Retinal pigment epithelial cell (primary cell): ENCODE measurements around the gene PSMD12.
A peak's percentile ranks its signal among the peaks of the same experiment; 100 is the strongest.
"Not testable (repeated sequence)": the region's sequence is repeated elsewhere in the genome, so short reads cannot be mapped to it uniquely, and the experiment has no call there.

Experiments
- DNase-seq: peaks from one replicate; pipeline ENCODE4 v3.0.0-alpha.2; 2010; ENCODE audit warnings: low read depth
- H3K4me3 ChIP-seq: 2 replicates; pipeline ENCODE4 v1.5.1; 2011; ENCODE audit warnings: mild to moderate bottlenecking, low read length, control low read depth, moderate library complexity
- TF ChIP-seq, protein P1 (sequence below): conservative IDR thresholded peaks from 2 replicates; pipeline ENCODE4 v1.5.1; 2011; ENCODE audit warnings: low read depth, low read length, control low read depth, inconsistent platforms

PSMD12 gene

DNA sequence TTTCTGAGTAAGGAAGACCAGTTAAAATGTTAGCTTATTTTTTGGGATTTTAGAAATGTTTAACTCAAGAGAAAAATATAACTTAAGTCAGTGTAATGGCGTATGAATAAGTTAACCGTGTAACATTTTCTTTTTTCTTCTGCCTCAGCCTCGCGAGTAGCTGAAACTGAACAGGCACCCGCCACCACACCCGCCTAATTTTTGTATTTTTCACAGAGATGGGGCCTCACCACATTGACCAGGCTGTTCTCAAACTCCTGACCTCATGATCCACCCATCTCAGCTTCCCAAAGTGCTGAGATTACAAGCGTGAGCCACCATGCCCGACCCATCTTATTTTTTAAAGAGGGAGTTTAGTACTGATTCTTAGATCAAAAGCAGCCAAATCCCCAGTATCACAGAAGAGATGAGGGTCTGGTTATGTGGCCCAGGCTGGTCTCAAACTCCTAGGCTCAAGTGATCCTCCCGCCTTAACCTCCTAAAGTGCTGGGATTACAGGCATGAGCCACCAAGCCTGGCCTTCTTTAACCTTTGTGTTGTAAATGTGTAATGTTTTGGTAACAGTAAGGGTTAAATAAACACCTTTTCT lies 27.5 kb upstream of the PSMD12 start:
- DNase-seq: no peak
- H3K4me3 ChIP-seq: no peak overlapping the region
- TF ChIP-seq, protein P1, sequence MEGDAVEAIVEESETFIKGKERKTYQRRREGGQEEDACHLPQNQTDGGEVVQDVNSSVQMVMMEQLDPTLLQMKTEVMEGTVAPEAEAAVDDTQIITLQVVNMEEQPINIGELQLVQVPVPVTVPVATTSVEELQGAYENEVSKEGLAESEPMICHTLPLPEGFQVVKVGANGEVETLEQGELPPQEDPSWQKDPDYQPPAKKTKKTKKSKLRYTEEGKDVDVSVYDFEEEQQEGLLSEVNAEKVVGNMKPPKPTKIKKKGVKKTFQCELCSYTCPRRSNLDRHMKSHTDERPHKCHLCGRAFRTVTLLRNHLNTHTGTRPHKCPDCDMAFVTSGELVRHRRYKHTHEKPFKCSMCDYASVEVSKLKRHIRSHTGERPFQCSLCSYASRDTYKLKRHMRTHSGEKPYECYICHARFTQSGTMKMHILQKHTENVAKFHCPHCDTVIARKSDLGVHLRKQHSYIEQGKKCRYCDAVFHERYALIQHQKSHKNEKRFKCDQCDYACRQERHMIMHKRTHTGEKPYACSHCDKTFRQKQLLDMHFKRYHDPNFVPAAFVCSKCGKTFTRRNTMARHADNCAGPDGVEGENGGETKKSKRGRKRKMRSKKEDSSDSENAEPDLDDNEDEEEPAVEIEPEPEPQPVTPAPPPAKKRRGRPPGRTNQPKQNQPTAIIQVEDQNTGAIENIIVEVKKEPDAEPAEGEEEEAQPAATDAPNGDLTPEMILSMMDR: no peak

GRCh38 chr17:67392111-67392510 lies 25.7 kb upstream of the PSMD12 start:
- DNase-seq: no peak
- no peak overlapping the region for H3K4me3 ChIP-seq
- TF ChIP-seq, protein P1: no peak

DNA sequence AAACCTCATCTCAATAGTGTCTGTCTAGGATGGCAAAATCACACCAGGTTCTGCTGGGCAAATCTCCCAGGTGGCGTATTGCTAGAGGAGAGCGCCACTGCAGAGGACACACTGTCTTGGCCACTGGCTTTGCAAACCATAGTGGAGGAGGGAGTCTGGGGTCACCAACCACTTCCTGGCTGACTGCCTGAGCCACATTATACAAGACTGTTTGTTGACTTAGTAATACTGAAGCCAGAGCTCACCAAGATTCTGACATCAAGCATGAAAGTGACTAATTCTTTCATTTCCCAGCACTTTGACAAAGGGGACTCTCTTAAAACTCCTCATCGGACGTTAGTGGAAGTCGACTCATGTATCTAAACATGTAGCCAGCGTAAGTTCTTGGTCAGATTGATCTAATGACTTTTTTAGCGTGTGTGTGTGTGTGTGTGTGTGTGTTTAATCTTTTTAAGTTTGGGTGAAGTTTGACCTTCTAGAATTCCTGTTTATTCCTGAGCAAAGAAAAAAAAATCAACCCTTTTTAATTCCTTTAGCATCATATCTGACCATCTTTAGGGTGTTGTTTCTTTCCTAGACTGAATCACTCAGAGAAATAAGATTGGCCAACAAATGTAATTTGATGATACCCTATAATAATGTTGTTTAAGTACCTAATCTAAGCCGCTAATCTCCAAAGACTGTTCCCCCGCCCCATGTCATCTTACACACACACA lies 24.4 kb upstream of the PSMD12 start:
- no peak overlapping the region for H3K4me3 ChIP-seq
- DNase-seq: peak; percentile 83

GRCh38 chr17:67390006-67390645 lies 23.7 kb upstream of the PSMD12 start:
- no peak overlapping the region for H3K4me3 ChIP-seq
- DNase-seq: no peak
- TF ChIP-seq, protein P1: no peak

More for the DNA sequence above, 24.4 kb upstream of the PSMD12 start:
- TF ChIP-seq, protein P1: no peak

DNA sequence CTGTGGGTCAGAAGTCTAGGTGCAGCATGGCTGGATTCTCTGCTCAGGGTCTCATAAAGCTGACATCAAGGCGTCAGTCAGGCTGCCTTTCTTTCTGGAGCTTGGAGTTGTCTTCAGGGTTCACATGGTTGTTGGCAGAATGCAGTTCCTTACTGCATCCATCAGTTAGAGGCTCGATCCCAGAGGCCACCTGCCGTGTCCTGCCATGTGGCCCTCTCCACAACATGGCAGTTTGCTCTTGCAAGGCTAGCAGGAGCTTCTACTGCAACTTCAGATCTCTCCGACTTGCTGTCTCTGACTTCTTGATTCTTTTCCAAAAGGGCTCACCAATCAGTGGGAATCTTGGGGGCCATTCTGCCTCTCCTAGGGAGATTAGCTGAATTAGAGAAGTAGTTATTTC lies 22.6 kb upstream of the PSMD12 start:
- DNase-seq: no peak
- H3K4me3 ChIP-seq: no peak overlapping the region
- TF ChIP-seq, protein P1: no peak

DNA sequence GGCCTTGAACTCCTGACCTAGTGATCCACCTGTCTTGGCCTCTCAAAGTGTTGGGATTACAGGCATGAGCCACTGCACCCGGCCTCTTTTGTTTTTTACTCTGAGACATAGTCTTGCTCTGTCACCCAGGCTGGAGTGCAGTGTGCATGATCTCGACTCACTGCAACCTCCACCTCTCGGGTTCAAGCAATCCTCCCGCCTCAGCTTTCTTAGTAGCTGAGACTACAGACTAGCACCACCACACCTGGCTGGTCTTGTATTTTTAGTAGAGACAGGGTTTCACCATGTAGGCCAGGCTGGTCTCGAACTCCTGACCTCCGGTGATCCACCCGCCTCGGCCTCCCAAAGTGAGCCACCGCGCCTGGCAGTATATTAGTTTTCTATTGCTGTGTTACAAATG lies 22.2 kb upstream of the PSMD12 start:
- not testable (repeated sequence) for H3K4me3 ChIP-seq, DNase-seq

DNA sequence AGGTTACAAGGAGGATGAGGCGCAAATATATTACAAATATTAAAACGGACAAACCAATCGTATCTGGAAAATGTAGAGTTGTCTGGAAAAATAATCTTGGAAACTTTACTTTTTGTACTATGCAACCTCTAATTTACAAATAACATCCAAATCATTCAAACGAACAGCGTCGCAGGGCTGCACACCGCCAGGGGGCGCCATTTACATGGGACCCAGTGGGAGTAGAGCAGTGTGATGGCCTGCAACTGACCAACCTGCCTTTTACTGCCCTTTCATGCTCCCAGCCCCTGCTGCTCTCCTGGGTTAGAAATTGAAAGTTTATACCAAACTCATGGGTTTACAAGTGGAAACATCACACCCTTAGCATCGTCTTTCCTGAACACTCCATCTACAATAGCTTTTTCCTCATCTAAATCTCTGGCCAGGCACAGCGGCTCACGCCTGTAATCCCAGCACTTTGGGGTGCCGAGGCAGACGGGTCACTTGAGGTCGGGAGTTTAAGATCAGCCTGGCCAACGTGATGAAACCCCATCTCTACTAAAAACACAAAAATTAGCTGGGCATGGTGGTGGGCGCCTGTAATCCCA lies 20.7 kb upstream of the PSMD12 start:
- no peak overlapping the region for H3K4me3 ChIP-seq
- TF ChIP-seq, protein P1: peak; percentile 69
- no peak for DNase-seq
